GM21381 (cell line): ENCODE measurements around the gene HIPK2.

Source experiments
- ATAC-seq: cut with Tn5 transposase; IDR thresholded peaks from one replicate; pipeline ENCODE4 v1.9.1; 2021; ENCODE audit warnings: mild to moderate bottlenecking, moderate library complexity; ENCODE audit not compliant: unreplicated experiment

Gene HIPK2

GRCh38 chr7:139699640-139700504 lies 77.9 kb downstream of the HIPK2 start:
- ATAC-seq = no peak

- ATAC-seq = no peak
Observed at GRCh38 chr7:139698844-139699243, 79.0 kb downstream of the HIPK2 start.

GRCh38 chr7:139698278-139698677 lies 79.5 kb downstream of the HIPK2 start:
- no peak for ATAC-seq

GRCh38 chr7:139697056-139697455 lies 80.7 kb downstream of the HIPK2 start:
- no peak for ATAC-seq

GRCh38 chr7:139696552-139696951 lies 81.2 kb downstream of the HIPK2 start:
- ATAC-seq = no peak

GRCh38 chr7:139695588-139695987 lies 82.2 kb downstream of the HIPK2 start:
- ATAC-seq = no peak

- no peak for ATAC-seq
Observed at GRCh38 chr7:139695051-139695450, 82.7 kb downstream of the HIPK2 start.

GRCh38 chr7:139694389-139694676 lies 83.5 kb downstream of the HIPK2 start:
- ATAC-seq = no peak

GRCh38 chr7:139693651-139694388 lies 84.0 kb downstream of the HIPK2 start:
- no peak for ATAC-seq

GRCh38 chr7:139692723-139693122 lies 85.1 kb downstream of the HIPK2 start:
- no peak for ATAC-seq

GRCh38 chr7:139691253-139691781 lies 86.5 kb downstream of the HIPK2 start:
- ATAC-seq = no peak

GRCh38 chr7:139687980-139688632 lies 89.7 kb downstream of the HIPK2 start:
- no peak for ATAC-seq

- ATAC-seq = no peak
Observed at GRCh38 chr7:139687211-139687954, 90.4 kb downstream of the HIPK2 start.

- ATAC-seq = peak; percentile 39
Observed at GRCh38 chr7:139683137-139683921, 94.5 kb downstream of the HIPK2 start.

GRCh38 chr7:139682136-139683013 lies 95.4 kb downstream of the HIPK2 start:
- peak; percentile 42 for ATAC-seq

GRCh38 chr7:139681812-139682135 lies 96.0 kb downstream of the HIPK2 start:
- no peak for ATAC-seq

- ATAC-seq = no peak
Observed at GRCh38 chr7:139681463-139681755, 96.4 kb downstream of the HIPK2 start.

- peak; percentile 39 for ATAC-seq
Observed at GRCh38 chr7:139680676-139681462, 96.9 kb downstream of the HIPK2 start.
